GM18861 (cell line): ENCODE measurements around the gene ALDOB.

Experiments used
- ATAC-seq: cut with Tn5 transposase; IDR thresholded peaks from one replicate; pipeline ENCODE4 v1.9.1; 2021; ENCODE audit not compliant: unreplicated experiment

Gene ALDOB

DNA sequence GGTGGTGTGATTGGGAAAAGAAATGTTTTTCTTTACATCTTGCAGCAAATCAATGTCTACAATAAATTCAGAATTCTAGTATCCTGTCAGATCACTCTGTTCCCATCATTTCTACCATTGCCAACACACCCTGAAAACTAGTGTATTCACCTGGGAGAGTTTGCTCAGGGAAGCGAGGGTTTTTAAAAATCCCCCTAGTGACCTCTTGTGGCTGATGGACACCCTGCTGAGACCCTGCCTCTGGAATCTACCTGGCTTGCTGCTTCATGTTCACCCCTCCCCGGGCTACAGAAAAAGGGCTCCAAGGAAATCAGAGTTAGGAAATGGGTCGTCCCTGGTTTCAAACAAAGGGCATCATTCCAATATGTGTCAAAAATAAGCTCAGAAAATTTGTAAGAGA is 21.4 kb upstream of the ALDOB start:
- no peak for ATAC-seq

DNA sequence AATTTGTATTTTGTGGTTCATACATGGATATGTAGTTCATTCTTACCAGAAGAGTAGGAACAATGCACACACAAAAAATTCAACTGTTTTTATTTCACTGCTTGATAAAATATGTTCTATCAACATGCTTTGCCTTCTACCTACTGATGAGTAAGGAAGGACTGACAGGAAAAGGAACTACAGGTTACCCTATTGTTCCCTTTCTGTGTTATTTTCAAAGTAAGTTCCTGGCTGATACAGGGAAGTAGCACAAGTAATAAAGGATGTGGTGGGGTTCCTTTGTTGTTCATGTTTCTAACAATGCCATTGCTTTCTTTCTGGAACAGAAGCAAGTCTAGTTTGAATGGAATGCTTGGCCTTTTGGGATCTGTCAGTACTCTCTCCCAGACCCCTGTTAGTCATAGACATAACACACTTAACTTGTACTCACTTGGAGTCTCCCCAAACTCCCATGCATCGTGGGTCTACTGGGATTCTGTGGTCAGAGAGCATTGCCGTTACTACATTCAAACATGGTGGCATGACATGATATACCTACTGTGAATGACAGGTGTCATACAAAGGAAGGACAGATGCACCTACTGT is 20.2 kb upstream of the ALDOB start:
- no peak for ATAC-seq

DNA sequence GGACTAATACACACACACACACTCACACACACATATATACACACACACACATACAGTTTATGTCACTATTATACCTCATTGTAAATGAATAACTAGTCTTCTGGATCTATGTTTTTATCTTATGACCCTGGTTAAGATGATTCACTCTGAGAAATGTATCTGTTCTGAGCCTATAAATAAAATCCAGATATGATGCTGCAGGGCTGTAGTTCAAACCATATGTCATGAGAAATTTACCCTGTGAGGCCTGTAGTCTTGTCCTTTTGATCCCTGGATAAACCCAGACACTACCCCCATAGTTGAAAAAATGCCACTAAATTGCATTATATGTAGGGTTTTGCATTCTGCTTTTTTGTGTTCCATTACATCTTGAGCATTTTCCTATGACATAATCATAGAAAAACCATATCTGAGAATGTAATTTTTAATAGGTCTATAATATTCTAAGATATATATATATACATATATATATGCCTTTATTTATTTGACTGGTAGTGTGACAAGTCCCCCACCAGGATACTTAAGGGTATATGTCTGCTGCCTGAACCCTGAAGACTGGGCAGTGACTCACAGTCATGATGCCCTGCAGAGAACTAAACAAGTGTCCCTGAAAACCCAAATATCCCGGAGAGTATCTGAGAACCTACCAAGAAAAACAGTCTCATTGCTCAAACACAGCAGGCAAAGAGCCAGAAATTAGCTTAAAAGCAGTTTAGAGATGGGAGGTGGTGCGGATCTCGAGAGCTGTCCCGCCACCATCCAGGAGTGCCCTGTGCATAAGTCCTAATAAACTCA is 18.4 kb upstream of the ALDOB start:
- ATAC-seq: no peak

DNA sequence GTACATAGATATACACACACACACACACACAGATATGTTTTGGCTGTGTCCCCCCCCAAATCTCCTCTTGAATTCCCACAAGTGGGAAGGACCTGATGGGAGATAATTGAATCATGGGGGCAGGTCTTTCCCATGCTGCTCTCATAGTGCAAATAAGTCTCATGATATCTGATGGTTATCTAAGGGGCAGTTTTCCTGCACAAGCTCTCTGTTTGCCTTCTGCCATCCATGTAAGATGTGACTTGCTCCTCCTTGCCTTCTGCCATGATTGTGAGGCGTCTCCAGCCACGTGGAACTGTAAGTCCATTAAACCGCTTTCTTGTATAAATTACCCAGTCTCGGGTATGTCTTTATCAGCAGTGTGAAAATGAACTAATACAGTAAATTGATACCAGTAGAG is 15.9 kb upstream of the ALDOB start:
- no peak for ATAC-seq

DNA sequence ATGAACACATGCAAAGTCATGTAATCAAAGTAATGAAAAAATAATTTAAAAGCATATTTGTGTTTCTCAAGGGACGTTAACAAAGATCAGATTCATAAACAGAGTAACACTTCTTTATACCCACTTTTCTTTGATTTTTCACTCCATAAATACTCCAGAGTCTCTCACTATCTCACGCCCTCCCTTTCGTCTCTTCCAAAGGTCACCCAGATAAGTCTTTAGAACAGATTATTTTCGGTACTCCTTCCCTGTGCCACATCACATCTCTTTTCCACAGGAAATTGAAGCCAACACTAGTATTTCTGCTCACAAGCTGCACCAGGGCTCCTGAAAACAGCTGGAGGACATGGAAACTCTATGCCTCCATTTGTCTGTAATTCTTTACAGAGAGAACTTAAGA is 15.4 kb upstream of the ALDOB start:
- ATAC-seq: no peak

DNA sequence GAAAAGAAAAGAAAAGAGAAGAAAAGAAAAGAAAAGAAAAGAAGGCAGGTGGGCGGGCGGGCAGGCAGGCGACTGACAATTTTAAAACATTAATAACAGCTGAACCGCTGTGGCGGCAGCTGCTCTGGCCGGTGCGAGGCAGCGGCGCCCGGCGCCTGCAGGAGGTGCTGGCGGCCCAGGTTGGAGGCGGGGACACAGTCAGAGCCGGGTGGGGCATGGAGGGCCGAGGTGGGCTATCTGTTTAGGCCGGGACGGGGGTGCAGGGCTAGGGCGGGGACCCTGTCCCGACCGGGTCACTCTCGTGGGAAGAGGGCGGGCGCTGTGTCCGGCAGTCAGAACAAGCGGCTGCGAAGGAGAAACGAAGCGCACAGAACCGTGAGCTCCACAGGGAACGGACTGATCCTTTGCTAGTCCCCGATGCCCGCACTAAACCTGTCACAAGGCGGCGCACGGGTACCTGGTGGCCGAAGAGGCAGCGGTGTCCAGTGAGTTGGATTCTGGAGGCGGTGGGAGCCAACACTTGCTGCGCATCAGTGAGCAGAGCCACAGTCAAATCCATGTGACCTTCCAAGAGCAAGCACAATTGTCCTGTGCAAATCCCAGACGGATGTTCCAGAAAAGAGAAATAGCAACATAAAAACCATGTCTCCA is 13.6 kb upstream of the ALDOB start:
- ATAC-seq: peak; percentile 95

DNA sequence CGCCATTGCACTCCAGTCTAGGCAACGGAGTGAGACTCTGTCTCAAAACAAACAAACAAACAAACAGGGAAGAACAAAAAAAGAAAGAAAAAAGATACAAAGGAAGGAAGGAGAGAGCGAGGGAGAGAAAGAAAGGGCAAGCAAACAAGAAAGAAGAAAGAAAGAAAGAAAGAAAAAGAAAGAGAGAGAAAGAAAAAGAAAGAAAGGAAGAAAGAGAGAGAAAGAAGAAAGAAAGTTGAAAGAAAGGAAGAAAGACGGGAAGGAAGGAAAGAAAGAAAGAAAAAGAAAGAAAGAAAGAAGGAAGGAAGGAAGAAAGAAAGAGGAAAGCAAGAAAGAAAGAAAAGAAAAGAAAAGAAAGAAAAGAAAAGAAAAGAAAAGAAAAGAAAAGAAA is 13.1 kb upstream of the ALDOB start:
- no peak for ATAC-seq

DNA sequence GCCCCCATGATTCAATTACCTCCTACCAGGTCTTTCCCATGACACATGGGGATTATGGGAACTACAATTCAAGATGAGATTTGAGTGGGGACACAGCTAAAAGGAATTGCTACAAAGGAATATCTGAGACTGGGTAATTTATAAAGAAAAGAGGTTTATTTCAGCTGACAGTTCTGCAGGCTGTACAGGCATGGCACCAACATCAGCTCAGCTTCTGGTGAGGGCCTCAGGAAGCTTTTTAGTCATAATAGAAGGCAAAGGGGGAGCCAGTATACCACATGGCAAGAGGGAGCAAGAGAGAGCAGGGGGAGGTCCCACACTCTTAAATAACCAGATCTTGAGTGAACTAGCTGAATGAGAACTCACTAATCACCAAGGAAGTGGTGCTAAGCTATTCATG is 11.2 kb upstream of the ALDOB start:
- no peak for ATAC-seq

DNA sequence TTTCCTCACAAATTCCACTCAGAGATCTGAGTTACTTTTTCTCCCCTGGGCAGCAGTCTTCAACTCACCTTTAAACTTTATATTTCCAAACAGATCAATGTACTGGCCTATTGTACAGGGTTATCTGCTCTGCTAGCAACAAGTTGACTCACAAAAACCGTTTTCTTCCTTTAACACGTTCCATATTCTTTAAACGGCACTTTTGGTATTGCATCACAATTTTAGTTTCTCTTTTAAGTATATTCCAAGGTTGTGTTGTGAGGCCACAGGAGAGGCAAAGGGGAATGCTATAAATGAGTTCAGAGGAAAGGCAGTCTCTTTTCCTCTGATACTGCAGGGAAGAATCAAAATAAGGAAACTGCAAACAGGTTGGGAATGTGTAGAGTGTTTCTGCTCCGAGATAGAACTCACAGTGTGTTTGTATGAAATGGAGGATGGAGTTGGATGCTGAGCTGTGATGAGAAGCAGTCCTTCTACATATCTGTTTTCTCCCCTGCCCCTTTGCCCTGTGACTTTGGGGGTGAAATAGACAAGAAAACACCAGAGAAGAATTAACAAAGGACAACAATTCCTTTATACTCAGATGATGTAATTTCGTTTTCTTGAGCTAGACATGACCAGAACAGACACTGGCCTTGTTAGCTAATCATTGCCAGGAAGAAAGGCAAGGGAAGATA is 9.9 kb upstream of the ALDOB start:
- ATAC-seq: no peak

DNA sequence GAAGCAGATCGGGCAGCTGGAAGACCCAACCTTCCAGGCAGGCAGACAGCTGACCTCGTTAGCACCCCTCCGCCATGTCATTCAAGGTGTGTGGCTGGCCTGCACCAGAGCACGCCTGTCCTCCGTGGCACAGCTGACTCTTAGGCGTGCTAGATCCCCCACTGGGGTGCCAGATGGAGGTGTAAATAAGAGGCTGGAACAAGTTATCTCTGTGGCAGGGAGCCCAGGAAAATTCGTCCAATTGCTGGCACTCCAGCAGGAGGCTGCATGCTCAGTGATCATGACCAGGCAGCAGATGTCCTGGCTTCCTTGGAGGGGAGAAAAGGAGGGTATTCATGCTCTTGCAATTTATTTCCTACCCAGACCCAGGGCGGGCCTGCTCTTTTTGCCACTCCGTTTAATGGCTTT is 7.8 kb upstream of the ALDOB start:
- no peak for ATAC-seq

DNA sequence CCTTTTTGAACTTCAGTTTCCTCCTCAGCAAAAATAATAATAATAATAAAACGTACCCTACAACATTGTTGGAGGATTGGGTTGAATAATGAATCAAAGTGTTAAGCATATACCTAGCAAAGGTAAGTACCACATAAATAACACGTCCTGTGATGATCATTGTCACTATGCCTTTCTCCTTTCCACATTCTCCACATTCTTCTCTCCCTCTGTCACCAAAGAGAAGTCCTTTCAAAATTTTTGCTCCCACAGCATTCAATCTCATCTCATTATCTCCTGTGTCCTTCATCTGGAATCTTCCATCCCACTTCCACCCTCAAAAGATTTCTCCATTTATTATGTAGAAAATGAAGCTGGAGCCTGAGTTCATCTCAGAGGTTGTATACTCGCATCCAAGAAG is 7.2 kb upstream of the ALDOB start:
- ATAC-seq: no peak

DNA sequence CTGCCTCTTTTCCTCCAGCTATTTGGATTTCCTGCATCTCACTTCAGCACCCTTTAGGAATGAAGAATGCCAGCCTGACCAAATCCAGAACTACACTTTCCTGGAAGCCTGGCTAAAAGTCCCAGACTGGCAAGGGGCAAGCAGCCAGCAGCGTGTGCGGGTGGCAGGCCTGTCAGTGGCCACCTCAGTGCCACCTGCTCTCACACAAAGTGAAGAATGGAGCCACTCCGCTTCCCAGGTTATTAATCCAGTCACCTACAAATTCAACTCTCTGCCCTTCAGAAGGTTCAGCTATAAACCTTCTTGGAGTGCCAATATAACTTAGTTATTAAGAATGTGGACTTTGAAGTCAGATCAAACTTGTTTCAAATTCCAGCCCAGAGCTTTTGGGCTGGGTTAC is 6.7 kb upstream of the ALDOB start:
- no peak for ATAC-seq

DNA sequence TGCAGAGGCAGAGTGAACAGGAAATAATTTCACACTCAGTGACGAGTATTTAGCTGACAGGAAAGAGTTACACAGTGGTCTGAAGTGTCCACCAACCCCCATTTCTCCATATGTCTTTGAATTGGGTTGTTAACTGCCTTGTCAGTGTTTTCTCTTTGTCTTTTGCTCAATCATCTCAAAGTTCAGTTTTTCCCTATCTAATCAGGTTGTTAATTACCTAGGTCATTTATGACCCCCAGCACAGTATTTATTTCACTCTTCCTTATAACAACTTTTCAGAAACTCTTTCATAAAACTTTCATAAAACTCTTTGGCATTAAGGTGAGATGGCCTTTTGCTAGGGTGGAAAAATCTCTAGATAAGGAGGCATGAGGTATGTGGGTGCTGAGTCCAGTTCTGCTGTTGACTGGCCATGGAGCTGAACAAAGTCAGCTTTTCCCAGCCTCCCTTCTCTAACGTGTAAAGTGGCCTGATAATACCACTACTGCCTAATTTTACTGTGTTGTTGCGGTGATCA is 5.2 kb upstream of the ALDOB start:
- no peak for ATAC-seq

DNA sequence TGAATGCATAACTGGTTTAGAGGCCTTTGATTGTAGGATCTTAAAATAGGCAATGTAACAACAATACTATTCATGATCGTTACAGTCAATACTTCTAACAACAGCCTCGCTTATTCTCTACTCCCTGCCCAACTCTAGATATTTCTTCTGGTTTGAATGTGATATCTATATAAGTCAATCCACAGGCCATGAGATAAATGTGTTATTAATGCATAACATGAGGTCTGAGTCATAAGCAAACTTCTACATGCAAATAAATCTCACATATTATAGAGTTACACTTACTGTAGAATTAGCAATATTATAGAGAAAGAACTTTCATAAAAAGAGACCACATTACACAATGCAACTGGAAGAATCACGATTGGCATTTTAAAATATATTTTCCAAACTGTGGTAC is 2.9 kb upstream of the ALDOB start:
- no peak for ATAC-seq

DNA sequence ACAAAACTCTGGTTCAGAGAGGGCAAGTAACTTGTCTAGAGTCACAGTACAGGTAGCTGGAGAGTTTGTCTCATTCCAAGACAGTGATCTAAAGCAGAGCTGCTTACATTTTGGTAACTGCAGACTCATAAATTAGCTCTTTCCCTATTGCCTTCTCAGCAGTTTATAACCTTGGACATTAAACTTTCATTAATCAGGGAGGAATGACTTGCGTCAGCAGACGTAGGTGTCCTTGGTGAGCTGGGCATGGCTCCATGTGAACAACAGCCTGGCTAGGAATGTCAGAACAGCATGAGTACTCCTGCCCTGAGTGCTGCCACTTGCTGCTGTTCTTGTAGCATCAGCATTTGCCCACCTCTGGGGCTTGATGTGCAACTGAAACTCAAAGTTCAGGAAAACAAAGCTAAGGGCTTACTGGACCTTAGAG is 2.2 kb upstream of the ALDOB start:
- ATAC-seq: no peak

DNA sequence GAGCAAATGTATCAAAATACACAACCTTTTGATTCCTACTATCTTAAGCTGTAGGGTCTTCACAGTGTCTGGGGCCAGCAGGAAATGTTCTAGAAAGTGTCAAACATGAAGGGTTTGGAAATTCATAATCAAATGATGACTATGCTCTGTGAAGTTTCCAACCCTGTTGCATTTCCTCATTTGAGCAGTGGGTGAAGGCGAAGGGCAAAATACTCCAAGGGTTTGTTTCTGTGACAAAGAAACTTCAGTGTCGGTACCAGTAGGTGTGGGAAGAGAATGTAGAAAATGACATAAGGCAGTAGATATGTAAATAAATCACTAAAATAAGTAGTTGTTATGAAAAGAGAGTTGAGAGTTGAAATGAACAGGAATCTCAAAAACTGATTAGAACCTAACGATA is 576 bp downstream of the ALDOB start:
- no peak for ATAC-seq

DNA sequence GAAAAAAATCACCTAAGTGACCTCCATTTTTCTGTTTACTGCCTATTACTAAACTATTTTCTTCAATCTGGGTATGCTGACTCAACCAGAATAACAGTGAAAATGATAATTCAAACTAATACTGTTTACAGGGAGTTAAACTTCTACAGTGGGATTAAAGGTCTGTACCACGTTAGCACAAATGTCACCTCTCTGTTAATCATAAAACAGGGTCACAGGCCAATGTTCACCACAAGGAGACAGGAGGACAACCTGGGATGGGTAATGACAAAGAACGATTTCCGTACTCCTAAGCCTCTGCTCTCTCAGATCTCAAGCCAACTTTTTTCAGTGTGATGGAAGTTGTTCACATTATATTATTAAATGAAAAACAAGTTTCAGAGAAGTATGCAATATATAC is 2.3 kb downstream of the ALDOB start:
- ATAC-seq: no peak

DNA sequence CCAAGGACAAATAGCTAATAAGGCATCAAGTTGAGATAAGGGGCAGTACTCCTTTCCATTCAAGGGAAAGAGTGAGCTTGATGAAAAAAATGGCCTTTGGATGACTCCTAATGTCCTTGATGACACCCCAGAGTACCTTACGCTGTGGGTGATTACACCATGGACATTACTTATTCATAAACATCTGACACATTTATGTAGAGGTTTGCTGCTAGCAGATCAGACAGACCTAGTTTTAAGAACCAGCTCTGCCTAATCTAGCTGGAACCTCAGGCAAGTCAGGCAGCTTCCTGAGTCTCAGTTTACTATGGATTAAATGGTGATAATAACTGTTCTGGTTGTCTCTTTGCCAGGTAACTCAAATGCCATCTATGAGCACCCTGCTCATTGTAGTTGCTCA is 2.8 kb downstream of the ALDOB start:
- no peak for ATAC-seq

DNA sequence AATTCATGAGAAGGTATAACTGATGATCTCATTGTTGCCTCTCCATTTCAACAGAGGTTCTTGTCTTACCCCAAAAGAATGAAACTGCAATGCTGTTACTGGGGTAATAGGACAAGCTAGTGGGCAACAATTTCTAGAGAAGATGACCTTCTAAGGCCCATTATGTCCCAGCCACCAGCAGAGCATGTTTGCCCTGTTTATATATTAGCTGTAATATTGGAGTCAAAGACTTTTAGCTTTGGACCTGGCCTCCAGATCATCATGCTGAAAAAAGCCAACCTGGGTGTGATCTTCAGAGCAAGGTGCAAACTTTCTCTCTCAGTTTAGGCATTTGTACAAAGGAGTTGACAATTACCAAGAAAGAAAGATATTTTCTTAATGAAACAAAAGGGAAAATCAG is 3.4 kb downstream of the ALDOB start:
- no peak for ATAC-seq

DNA sequence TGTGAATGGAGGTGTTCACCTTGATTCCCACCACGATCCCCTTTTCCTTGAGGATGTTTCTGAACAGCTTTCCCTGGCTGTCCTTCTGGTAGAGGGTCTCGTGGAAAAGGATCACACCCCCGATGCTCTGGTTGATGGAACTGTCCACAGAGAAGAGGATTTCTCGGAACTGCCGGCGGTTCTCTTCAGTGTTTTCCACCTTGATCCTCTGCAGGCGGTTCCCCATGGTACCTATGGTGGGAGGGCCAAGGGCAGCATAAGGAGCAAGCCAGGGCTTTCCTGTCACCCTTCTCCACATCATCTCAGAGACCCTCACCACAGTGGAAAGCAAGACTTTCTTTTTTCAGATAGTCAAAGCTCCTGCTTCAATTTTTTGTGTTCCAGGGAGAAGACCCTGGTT is 5.8 kb downstream of the ALDOB start:
- no peak for ATAC-seq

DNA sequence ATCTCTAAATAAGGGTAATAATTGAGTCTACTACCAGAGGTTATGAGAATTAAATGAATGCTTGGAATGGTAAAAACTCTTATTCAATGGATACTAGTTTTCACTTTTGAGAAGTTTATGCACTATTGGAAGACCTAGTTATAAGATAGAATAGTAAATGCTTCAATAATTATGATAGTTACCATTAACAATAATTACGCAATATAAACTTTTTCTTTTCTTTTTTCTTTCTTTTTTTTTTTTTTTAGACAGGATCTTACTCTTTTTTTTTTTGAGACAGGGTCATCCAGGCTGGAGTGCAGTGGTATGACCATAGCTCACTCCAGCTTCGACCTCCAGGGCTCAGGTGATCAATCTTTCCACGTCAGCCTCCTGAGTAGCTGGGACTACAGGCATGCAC is 6.7 kb downstream of the ALDOB start:
- ATAC-seq: no peak
